ENCODE measurements around the gene DDX42. TPM values are rescaled to one million over a fixed set of nuclear protein-coding genes. Genes with fewer than 3 reads are reported as not detected.
A peak's percentile ranks its signal among the peaks of the same experiment; 100 is the strongest.

DDX42 gene
- polyA plus RNA-seq, 1 experiment: 141 TPM

DNA sequence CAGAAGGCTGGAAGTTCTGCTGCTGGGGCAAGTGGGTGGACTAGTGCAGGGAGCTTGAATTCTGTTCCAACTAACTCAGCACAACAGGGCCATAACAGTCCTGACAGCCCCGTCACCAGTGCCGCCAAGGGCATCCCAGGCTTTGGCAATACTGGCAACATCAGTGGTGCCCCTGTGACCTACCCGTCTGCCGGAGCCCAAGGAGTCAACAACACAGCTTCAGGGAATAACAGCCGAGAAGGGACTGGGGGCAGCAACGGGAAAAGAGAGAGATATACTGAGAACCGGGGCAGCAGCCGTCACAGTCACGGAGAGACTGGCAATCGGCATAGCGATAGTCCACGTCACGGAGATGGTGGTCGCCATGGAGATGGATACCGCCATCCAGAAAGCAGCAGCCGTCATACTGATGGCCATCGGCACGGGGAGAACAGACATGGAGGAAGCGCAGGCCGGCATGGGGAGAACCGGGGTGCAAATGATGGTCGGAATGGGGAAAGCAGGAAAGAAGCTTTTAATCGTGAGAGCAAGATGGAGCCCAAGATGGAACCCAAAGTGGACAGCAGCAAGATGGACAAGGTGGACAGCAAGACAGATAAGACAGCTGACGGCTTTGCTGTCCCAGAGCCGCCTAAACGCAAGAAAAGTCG is 43.9 kb downstream of the DDX42 start:
- ChIA-PET POLR2A (interaction anchor here (0.8 to 0.9 kb wide), 2 partner anchors 9 to 14 kb away, joined by 3 read pairs; partner anchors contain the start of gene PSMC5), CTCF (interaction anchor here (1.2 kb wide), 1 partner anchor 16 kb away, joined by 3 read pairs; no protein-coding TSS in a partner anchor)
- TF ChIP-seq CTCF (IDR thresholded peaks at IDR 0.05; ENCODE audit: low read depth, low read length): no peak
- no peaks in the 10 kb centered on the region for H3K27me3 ChIP-seq (ENCODE audit: control insufficient read depth, insufficient read depth, low read length)
- no peaks in the 10 kb centered on the region for H3K9me3 ChIP-seq (ENCODE audit: control insufficient read depth, insufficient read depth, low read length)
- no peak for DNase-seq (ENCODE audit: low read depth, low spot score)
- H3K27ac ChIP-seq (ENCODE audit: low read depth, low read length): peak overlapping the region; percentile 24
- no peak overlapping the region for H3K4me3 ChIP-seq (ENCODE audit: low read depth, low read length)

DNA sequence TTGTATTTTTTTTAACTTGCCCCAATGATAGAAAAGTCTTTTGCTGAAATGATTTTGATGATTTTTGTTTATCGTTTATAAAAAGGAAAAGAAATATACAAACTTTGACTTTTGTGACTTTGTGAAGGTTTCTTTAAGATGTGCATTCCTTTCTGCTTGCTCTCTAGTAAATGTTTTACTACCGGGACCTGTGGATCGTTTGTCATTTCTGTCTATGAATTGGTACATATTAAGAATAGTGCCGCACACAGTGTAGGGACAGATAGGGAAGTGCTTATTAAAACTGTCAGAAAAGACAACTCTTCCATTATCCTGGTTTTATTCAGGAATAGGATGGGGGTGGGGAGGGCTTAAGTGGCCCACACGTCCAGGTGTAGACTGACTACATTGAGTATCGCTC is 45.2 kb downstream of the DDX42 start:
- no peak for DNase-seq (ENCODE audit: low read depth, low spot score)
- POLR2A ChIA-PET: interaction anchor here (1.0 kb wide), 1 partner anchor 46 kb away, joined by 3 read pairs; the partner anchor contains the start of gene CCDC47
- no peak for TF ChIP-seq CTCF (IDR thresholded peaks at IDR 0.05; ENCODE audit: low read depth, low read length)
- H3K4me3 ChIP-seq (ENCODE audit: low read depth, low read length): no peak overlapping the region
- no peaks in the 10 kb centered on the region for H3K9me3 ChIP-seq (ENCODE audit: control insufficient read depth, insufficient read depth, low read length)
- H3K27me3 ChIP-seq (ENCODE audit: control insufficient read depth, insufficient read depth, low read length): no peaks in the 10 kb centered on the region
- CTCF ChIA-PET: no interaction called here
- no peak overlapping the region for H3K27ac ChIP-seq (ENCODE audit: low read depth, low read length)

GRCh38 chr17:63819585-63820537 is 45.9 kb downstream of the DDX42 start:
- DNase-seq (ENCODE audit: low read depth, low spot score): no peak
- ChIA-PET CTCF (no interaction called here), POLR2A (interaction anchor here (1.0 kb wide), 1 partner anchor 47 kb away, joined by 3 read pairs; the partner anchor contains the start of gene CCDC47)
- Histone ChIP-seq H3K4me3 (ENCODE audit: low read depth, low read length) (no peak overlapping the region), H3K27me3 (ENCODE audit: control insufficient read depth, insufficient read depth, low read length) (no peaks in the 10 kb centered on the region), H3K9me3 (ENCODE audit: control insufficient read depth, insufficient read depth, low read length) (no peaks in the 10 kb centered on the region), H3K27ac (ENCODE audit: low read depth, low read length) (no peak overlapping the region)
- no peak for TF ChIP-seq CTCF (IDR thresholded peaks at IDR 0.05; ENCODE audit: low read depth, low read length)

- ChIA-PET CTCF (no interaction called here), POLR2A (no interaction called here)
- TF ChIP-seq CTCF (IDR thresholded peaks at IDR 0.05; ENCODE audit: low read depth, low read length): no peak
- Histone ChIP-seq H3K4me3 (ENCODE audit: low read depth, low read length) (no peak overlapping the region), H3K27ac (ENCODE audit: low read depth, low read length) (no peak overlapping the region), H3K9me3 (ENCODE audit: control insufficient read depth, insufficient read depth, low read length) (no peaks in the 10 kb centered on the region), H3K27me3 (ENCODE audit: control insufficient read depth, insufficient read depth, low read length) (no peaks in the 10 kb centered on the region)
- DNase-seq (ENCODE audit: low read depth, low spot score): no peak
Measured at GRCh38 chr17:63820963-63821561, 47.1 kb downstream of the DDX42 start.
